CD8-positive, alpha-beta memory T cell (primary cell): ENCODE measurements around the gene CYP27B1. TPM values are rescaled to one million over a fixed set of nuclear protein-coding genes. Genes with fewer than 3 reads are reported as not detected.
A peak's percentile ranks its signal among the peaks of the same experiment; 100 is the strongest.

Experiments
- CTCF ChIA-PET: fragments of 350-600 bp; sonication (Branson Sonifier 250); formaldehyde crosslinking; loops from one replicate; lab custom pipeline; 2021; ENCODE audit warnings: antibody characterized with exemption; lab: Charles Lee
- POLR2A ChIA-PET: fragments of 350-600 bp; sonication (Branson Sonifier 250); formaldehyde crosslinking; loops from one replicate; lab custom pipeline; 2021; ENCODE audit warnings: antibody characterized with exemption; lab: Charles Lee
- DNase-seq, 5 donors: peaks; one replicate each; pipeline versions ENCODE4 v3.0.0 to v3.0.0-alpha.2; 2020 to 2022; ENCODE audit warnings: mixed read lengths in 1 of 5
- H3K27ac ChIP-seq: one replicate; pipeline ENCODE4 v1.7.0; 2013; ENCODE audit warnings: low read depth, mild to moderate bottlenecking, low read length, moderate library complexity
- H3K27me3 ChIP-seq: 2 replicates; pipeline ENCODE4 v1.7.0; 2013; ENCODE audit warnings: low read length, mild to moderate bottlenecking; ENCODE audit not compliant: insufficient read depth, poor library complexity, severe bottlenecking
- H3K36me3 ChIP-seq: 2 replicates; pipeline ENCODE4 v1.7.0; 2013; ENCODE audit warnings: mild to moderate bottlenecking, low read length, moderate library complexity; ENCODE audit not compliant: insufficient read depth
- H3K4me1 ChIP-seq: 2 replicates; pipeline ENCODE4 v1.7.0; 2013; ENCODE audit warnings: mild to moderate bottlenecking, low read length, moderate library complexity; ENCODE audit not compliant: insufficient read depth
- H3K4me3 ChIP-seq: 2 replicates; pipeline ENCODE4 v1.7.0; 2013; ENCODE audit warnings: mild to moderate bottlenecking, low read length
- H3K9me3 ChIP-seq: 2 replicates; pipeline ENCODE4 v1.7.0; 2013; ENCODE audit warnings: mild to moderate bottlenecking, low read length
- H3K27ac Mint-ChIP-seq, 8 donors: one replicate each; pipeline ENCODE4 v1.8.0; 2020 to 2021; ENCODE audit warnings: mixed read lengths in 8 of 8, mild to moderate bottlenecking in 6 of 8, inconsistent platforms in 3 of 8, moderate library complexity in 3 of 8
- H3K27me3 Mint-ChIP-seq, 2 donors: one replicate each; pipeline ENCODE4 v1.8.0; 2020 to 2021; ENCODE audit warnings: mixed read lengths in 2 of 2, mild to moderate bottlenecking in 1 of 2, moderate library complexity in 1 of 2
- H3K36me3 Mint-ChIP-seq, 3 donors: one replicate each; pipeline ENCODE4 v1.8.0; 2020 to 2021; ENCODE audit warnings: mixed read lengths in 3 of 3, inconsistent platforms in 1 of 3, mild to moderate bottlenecking in 1 of 3
- H3K4me1 Mint-ChIP-seq, 3 donors: one replicate each; pipeline ENCODE4 v1.8.0; 2020 to 2021; ENCODE audit warnings: mixed read lengths in 3 of 3, inconsistent platforms in 1 of 3, mild to moderate bottlenecking in 1 of 3
- H3K4me3 Mint-ChIP-seq, 7 donors: one replicate each; pipeline ENCODE4 v1.8.0; 2020 to 2021; ENCODE audit warnings: mixed read lengths in 7 of 7, mild to moderate bottlenecking in 6 of 7, moderate library complexity in 4 of 7, inconsistent platforms in 2 of 7
- H3K9me3 Mint-ChIP-seq, 5 donors: one replicate each; pipeline ENCODE4 v1.8.0; 2020 to 2022; ENCODE audit warnings: mixed read lengths in 5 of 5, mild to moderate bottlenecking in 3 of 5, moderate library complexity in 2 of 5, inconsistent platforms in 1 of 5
- polyA plus RNA-seq: library from polyadenylated mRNA; unstranded; fragments of 300-500 nt; fragmentation: Illumina TruSeq; gene quantifications from one replicate; pipeline ENCODE4 v1.2.3, GENCODE V29; 2021
- total RNA-seq, 2 experiments: library from RNA; stranded (reverse); gene quantifications; one replicate each; pipeline ENCODE4 v1.2.3, GENCODE V29; 2021

CYP27B1 gene
- total and polyA plus RNA-seq, 3 experiments from 2014 or later = 0.52 to 7.4 (median 7.2) TPM

DNA sequence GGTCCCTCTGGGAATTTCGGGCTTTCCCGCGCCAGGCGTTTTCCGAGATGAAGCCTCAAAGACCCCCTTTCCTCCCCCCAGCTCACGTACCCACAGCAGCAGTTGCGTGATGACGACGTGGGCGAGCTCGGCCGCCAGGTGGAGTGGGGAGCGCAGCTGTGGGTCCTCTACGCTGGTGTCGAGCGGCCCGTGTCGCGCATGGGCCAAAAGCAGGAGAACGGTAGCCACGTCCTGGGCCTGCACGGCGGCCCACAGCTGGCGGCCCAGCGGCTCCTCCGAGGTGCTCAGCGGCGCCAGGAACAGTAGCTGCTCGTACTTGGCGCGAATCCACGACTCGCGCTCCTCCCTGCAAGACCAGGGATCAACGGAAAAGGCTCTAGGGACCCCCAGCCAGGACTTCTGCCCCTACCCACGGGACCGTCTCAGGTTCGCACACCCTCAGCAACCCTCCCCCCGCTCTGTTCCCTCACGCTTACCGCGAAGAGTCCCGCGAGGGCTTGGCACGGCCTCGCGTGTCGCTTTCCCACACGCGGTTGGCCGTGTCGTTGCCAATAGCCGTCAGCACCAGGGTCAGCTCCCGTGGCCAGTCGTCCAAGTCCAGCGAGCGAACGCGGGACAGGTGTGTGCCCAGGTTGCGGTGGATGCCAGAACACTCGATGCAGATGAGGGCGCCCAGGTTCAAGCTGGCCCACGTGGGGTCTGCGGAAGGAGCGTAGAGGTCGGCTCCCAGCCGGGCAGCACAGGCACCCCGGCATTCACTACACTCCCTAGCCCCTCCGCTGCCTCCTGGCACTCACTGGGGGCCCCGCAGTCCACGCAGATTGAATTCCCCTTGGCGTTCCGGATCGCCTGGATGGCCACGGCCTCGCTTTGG, 39.8 kb downstream of the CYP27B1 start:
- Histone ChIP-seq H3K4me1 (no peaks in the 10 kb centered on the region), H3K27ac (no peak overlapping the region), H3K27me3 (no peaks in the 10 kb centered on the region), H3K4me3 (no peak overlapping the region), H3K36me3 (peaks cover 36% of the 10 kb centered on the region), H3K9me3 (no peaks in the 10 kb centered on the region)
- H3K36me3 Mint-ChIP-seq = peaks cover 5 to 61% (median 11%) of the 10 kb centered on the region in 3 donors
- peaks cover 0 to 1% of the 10 kb centered on the region in 2 donors for H3K27me3 Mint-ChIP-seq
- CTCF ChIA-PET = interaction anchor here (1.8 to 3.0 kb wide), 2 partner anchors 14 to 18 kb away, joined by 5 to 11 read pairs; partner anchors contain the start of gene TSPAN31
- H3K9me3 Mint-ChIP-seq = no peaks in the 10 kb centered on the region
- no peak overlapping the region for H3K27ac Mint-ChIP-seq
- DNase-seq = no peak
- H3K4me3 Mint-ChIP-seq = no peak overlapping the region
- H3K4me1 Mint-ChIP-seq = peaks cover 9 to 26% (median 15%) of the 10 kb centered on the region in 3 donors
- POLR2A ChIA-PET = interaction anchor here (0.5 kb wide), 1 partner anchor 1602 kb away, joined by 4 read pairs; no protein-coding TSS in a partner anchor

DNA sequence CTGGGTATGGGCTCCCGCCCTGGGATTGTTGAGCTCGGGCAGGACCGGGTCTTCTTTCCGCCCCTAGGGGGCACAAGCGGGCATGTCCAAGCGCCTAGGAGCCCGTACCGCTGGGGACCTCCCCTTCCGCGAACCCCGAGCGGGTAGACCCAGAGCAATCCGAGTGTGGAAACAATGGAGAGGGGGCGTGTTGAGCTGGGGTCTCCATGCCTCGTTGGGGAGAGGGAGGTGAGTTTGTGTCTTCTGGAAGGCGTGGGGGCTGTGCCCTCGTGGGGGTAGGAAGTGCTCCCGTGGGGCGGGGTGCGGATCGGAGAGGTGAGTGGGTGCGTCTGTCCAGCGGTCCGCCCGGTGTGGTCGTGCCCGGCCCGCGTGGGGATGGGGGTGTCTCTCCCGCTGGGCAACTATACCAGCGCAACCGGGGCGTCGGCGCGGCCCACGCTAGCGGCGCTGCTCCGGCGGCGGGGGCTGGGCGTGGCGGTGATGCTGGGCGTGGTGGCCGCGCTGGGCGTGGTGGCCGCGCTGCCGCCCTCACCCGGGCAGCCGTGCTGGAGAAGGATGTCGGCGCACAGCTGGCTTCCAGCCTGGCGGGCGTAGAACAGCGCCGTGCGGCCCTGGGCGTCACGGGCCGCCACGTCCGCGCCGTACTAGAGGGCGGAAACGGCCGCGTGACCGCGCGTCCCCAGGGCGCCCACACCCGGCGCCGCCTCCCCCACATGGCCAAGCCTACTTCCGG, 40.6 kb downstream of the CYP27B1 start:
- ChIA-PET CTCF (interaction anchor here (1.8 to 3.0 kb wide), 2 partner anchors 15 to 18 kb away, joined by 5 to 11 read pairs; partner anchors contain the start of gene TSPAN31), POLR2A (interaction anchor here (0.5 kb wide), 1 partner anchor 79 kb away, joined by 3 read pairs; no protein-coding TSS in a partner anchor)
- Mint-ChIP-seq H3K4me1 (peaks cover 9 to 29% (median 15%) of the 10 kb centered on the region in 3 donors), H3K4me3 (peak overlapping the region in 1 of 7 donors; percentile 58), H3K27ac (no peak overlapping the region), H3K27me3 (peaks cover 0 to 1% of the 10 kb centered on the region in 2 donors), H3K36me3 (peaks cover 9 to 59% (median 9%) of the 10 kb centered on the region in 3 donors), H3K9me3 (no peaks in the 10 kb centered on the region)
- Histone ChIP-seq H3K27me3 (no peaks in the 10 kb centered on the region), H3K4me1 (no peaks in the 10 kb centered on the region), H3K27ac (no peak overlapping the region), H3K36me3 (peaks cover 28% of the 10 kb centered on the region), H3K4me3 (no peak overlapping the region), H3K9me3 (no peaks in the 10 kb centered on the region)
- DNase-seq = peak in 1 of 5 donors; percentile 18

DNA sequence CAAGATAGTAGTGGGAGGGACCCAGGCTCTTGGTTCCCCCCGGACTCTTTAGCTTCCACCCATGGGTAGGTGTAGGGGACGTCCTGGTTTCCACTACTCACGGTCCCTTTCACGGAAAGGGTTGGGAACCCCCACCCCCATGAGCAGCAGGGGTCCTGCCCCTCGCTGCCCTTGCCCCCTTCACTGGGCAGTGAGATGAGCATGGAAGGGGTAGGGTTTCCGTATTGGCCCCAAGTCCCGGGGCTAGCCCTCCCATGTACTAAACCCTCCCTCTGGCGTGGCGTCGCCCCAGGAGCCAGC, 41.1 kb downstream of the CYP27B1 start:
- no peak overlapping the region for H3K27ac Mint-ChIP-seq
- peak overlapping the region in 1 of 7 donors; percentile 58 for H3K4me3 Mint-ChIP-seq
- peaks cover 23% of the 10 kb centered on the region for H3K36me3 ChIP-seq
- H3K27me3 Mint-ChIP-seq = peaks cover 0 to 1% of the 10 kb centered on the region in 2 donors
- ChIA-PET CTCF (interaction anchor here (1.8 to 3.0 kb wide), 2 partner anchors 16 to 19 kb away, joined by 5 to 11 read pairs; partner anchors contain the start of gene TSPAN31), POLR2A (no interaction called here)
- no peaks in the 10 kb centered on the region for H3K9me3 Mint-ChIP-seq
- no peak overlapping the region for H3K27ac ChIP-seq
- H3K36me3 Mint-ChIP-seq = peaks cover 7 to 59% (median 9%) of the 10 kb centered on the region in 3 donors
- H3K4me3 ChIP-seq = no peak overlapping the region
- no peaks in the 10 kb centered on the region for H3K4me1 ChIP-seq
- no peak for DNase-seq
- H3K4me1 Mint-ChIP-seq = peaks cover 9 to 29% (median 15%) of the 10 kb centered on the region in 3 donors
- H3K9me3 ChIP-seq = no peaks in the 10 kb centered on the region
- H3K27me3 ChIP-seq = no peaks in the 10 kb centered on the region

DNA sequence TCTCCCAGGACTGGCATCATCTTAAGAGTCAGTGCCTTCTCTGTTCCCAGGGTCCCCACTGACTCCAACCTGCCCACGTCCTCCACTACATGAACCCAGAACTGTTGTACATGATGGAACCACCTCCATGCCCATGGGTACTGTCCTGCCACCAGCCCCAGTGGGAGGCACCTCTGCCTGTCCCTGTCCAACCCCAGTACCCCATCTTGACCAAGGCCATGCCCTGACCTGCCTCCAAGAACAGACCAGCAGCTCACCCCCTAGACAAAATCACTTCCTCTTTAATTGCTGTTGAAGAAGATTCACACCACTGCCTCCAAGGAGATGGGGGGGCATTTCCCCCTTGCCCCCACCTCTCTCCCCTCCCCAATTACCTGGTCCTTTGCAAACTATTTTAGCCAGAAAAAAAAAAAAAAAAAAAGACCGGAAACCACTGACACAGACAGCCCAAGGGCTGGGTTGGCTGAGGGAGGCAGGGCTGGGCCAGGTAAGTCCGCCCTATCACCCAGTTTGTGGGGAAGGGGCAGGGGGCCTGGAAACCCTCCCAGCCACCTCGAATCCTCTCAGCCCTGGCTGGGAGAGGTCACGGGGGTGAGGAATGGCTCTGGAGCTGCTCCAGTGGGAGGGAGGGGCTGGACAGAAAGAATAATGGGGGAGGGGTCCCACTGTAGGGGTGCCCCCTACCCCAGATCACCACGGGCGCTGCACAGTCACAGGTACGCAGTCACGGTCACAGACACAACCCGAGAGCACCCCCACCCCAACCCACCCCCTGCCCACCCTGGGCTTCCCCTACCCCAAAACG, 41.7 kb downstream of the CYP27B1 start:
- Histone ChIP-seq H3K9me3 (no peaks in the 10 kb centered on the region), H3K4me1 (no peaks in the 10 kb centered on the region), H3K36me3 (peaks cover 20% of the 10 kb centered on the region), H3K4me3 (no peak overlapping the region), H3K27me3 (no peaks in the 10 kb centered on the region), H3K27ac (no peak overlapping the region)
- no peak overlapping the region for H3K4me3 Mint-ChIP-seq
- H3K36me3 Mint-ChIP-seq = peaks cover 7 to 59% (median 9%) of the 10 kb centered on the region in 3 donors
- no peak for DNase-seq
- H3K27ac Mint-ChIP-seq = peak overlapping the region; percentile 35 to 98 (median 84)
- peaks cover 0 to 1% of the 10 kb centered on the region in 2 donors for H3K27me3 Mint-ChIP-seq
- ChIA-PET CTCF (interaction anchor here (1.0 to 3.0 kb wide), 3 partner anchors 16 to 21 kb away, joined by 3 to 11 read pairs (median 5); partner anchors contain the start of gene TSPAN31), POLR2A (interaction anchor here (0.7 to 0.8 kb wide), 2 partner anchors 12 to 619 kb away, joined by 7 to 10 read pairs; no protein-coding TSS in a partner anchor)
- H3K4me1 Mint-ChIP-seq = peaks cover 9 to 29% (median 15%) of the 10 kb centered on the region in 3 donors
- H3K9me3 Mint-ChIP-seq = no peaks in the 10 kb centered on the region

DNA sequence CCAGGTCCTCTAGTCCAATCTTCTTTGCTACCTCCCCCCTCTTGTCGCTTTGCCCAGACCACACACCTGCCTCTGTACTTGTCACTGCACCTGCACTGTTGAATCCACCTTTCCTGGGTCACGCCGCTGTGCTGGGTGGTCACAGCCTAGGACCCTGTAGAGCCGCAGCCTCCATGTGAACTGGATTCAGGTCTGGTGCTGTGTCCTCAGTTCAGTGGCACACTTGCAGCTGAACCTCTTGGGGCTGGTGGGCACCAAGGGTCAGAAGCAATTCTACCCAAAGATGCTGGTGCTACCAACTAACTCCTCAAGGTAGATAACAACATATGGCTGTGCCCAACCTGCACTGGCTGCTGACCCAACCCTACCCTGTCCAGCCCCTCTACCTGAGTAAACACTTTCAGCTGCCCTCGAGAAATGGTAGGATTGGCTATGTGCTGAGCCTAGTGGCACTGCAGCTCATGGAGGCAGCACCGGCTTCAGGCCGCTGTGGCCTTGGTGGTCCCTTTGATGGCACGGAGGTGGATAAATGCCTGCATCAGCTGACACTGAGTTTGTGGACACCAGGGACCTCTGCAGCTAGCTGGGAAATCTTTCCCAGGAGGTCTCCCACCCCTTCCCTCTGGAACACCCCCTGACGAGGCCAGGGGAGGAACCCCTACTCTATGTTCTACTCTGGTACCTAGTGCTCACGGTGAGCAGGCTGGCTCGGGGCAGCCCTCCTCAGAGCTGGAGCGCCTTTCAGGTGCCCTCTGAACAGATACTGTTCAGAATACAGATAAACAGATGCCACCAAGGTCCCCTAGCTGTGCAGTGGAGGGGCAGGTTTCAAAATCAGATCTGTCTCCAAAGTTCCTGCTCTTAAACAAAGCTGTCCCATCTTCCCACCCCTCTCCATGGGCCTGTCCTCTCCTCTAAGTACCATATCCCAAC, 42.6 kb downstream of the CYP27B1 start:
- H3K9me3 Mint-ChIP-seq = no peaks in the 10 kb centered on the region
- no peak overlapping the region for H3K27ac ChIP-seq
- DNase-seq = no peak
- peaks cover 0 to 1% of the 10 kb centered on the region in 2 donors for H3K27me3 Mint-ChIP-seq
- no peak overlapping the region for H3K4me3 ChIP-seq
- peaks cover 20% of the 10 kb centered on the region for H3K36me3 ChIP-seq
- H3K9me3 ChIP-seq = no peaks in the 10 kb centered on the region
- no peaks in the 10 kb centered on the region for H3K27me3 ChIP-seq
- CTCF ChIA-PET = interaction anchor here (1.0 kb wide), 2 partner anchors 17 to 20 kb away, joined by 3 read pairs; no protein-coding TSS in a partner anchor
- peaks cover 9 to 29% (median 15%) of the 10 kb centered on the region in 3 donors for H3K4me1 Mint-ChIP-seq
- POLR2A ChIA-PET = interaction anchor here (0.7 to 1.0 kb wide), 3 partner anchors 13 to 618 kb away, joined by 4 to 10 read pairs (median 7); no protein-coding TSS in a partner anchor
- no peaks in the 10 kb centered on the region for H3K4me1 ChIP-seq
- H3K36me3 Mint-ChIP-seq = peaks cover 9 to 59% (median 11%) of the 10 kb centered on the region in 3 donors
- H3K4me3 Mint-ChIP-seq = no peak overlapping the region
- H3K27ac Mint-ChIP-seq = peak overlapping the region; percentile 54 to 98 (median 84)

DNA sequence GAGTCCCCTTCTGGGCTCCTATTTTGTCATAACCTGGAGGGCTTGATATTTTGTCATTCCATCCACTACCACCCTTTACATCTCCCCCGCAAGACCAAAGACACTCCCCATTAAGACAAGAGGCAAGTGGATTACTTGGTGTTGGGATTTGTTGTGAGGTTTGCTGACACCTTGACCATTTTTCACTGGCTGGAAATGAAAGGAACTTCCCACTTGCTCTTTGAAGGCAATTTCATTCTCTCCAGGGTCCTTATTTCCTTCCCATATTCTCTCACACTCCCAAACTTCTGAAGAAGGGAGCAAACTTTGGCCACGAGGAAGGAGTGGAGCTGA, 43.3 kb downstream of the CYP27B1 start:
- Histone ChIP-seq H3K4me3 (no peak overlapping the region), H3K36me3 (peaks cover 25% of the 10 kb centered on the region), H3K9me3 (no peaks in the 10 kb centered on the region), H3K27ac (no peak overlapping the region), H3K27me3 (no peaks in the 10 kb centered on the region), H3K4me1 (no peaks in the 10 kb centered on the region)
- peaks cover 8 to 61% (median 15%) of the 10 kb centered on the region in 3 donors for H3K36me3 Mint-ChIP-seq
- ChIA-PET CTCF (interaction anchor here (1.0 kb wide), 1 partner anchor 18 kb away, joined by 3 read pairs; no protein-coding TSS in a partner anchor), POLR2A (interaction anchor here (1.0 to 1.2 kb wide), 2 partner anchors 18 to 21 kb away, joined by 3 to 4 read pairs; partner anchors contain the start of gene TSPAN31)
- H3K4me3 Mint-ChIP-seq = peak overlapping the region in 1 of 7 donors; percentile 23
- H3K27me3 Mint-ChIP-seq = peaks cover 0 to 1% of the 10 kb centered on the region in 2 donors
- H3K4me1 Mint-ChIP-seq = peaks cover 9 to 29% (median 15%) of the 10 kb centered on the region in 3 donors
- DNase-seq = no peak
- H3K27ac Mint-ChIP-seq = peak overlapping the region in 7 of 8 donors; percentile 40 to 85 (median 72)
- no peaks in the 10 kb centered on the region for H3K9me3 Mint-ChIP-seq
